Liver (tissue), 3 donors: ENCODE results near the gene ATOH7.

Experiments
- GABPA ChIP-seq, 2 donors: IDR thresholded peaks in 1 of 2; conservative IDR thresholded peaks in 1 of 2; 2 replicates each; pipeline ENCODE4 v1.6.1; 2016; ENCODE audit warnings: antibody characterized with exemption in 2 of 2, mild to moderate bottlenecking in 1 of 2, moderate library complexity in 1 of 2
- TAF1 ChIP-seq: conservative IDR thresholded peaks from 2 replicates; pipeline ENCODE4 v1.6.1; 2016; ENCODE audit warnings: antibody characterized with exemption, mild to moderate bottlenecking
- TF ChIP-seq, protein P1 (sequence below): fragments of 150-350 bp; IDR thresholded peaks from 2 replicates; pipeline ENCODE4 v1.5.1; 2017; ENCODE audit warnings: improper control_type of control experiment, low read depth, low read length; ENCODE audit not compliant: missing input control
- donor health status: healthy.
- donor health status: healthy.

DNA sequence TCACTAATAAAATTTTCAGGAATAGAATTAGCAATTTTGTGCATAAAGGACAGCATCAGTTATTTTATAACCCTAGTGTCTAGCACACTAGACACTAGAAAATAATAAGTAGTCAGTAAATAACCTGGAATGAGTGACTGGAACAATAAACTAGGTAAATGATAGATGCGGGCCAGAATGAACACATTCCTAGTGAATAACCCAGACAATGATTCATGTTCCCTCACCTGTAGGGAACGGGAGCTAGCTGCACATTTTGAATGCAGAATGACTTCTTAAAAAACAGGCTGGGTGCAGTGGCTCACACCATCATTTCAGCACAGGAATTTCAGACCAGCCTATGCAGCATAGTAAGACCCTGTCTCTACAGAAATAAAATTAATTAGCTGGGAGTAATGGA lies 3.2 kb upstream of the ATOH7 start:
- TF ChIP-seq, protein P1, sequence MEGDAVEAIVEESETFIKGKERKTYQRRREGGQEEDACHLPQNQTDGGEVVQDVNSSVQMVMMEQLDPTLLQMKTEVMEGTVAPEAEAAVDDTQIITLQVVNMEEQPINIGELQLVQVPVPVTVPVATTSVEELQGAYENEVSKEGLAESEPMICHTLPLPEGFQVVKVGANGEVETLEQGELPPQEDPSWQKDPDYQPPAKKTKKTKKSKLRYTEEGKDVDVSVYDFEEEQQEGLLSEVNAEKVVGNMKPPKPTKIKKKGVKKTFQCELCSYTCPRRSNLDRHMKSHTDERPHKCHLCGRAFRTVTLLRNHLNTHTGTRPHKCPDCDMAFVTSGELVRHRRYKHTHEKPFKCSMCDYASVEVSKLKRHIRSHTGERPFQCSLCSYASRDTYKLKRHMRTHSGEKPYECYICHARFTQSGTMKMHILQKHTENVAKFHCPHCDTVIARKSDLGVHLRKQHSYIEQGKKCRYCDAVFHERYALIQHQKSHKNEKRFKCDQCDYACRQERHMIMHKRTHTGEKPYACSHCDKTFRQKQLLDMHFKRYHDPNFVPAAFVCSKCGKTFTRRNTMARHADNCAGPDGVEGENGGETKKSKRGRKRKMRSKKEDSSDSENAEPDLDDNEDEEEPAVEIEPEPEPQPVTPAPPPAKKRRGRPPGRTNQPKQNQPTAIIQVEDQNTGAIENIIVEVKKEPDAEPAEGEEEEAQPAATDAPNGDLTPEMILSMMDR: no peak
- TF ChIP-seq TAF1: no peak
- TF ChIP-seq GABPA (IDR thresholded peaks at IDR 0.05 in 1 of 2, conservative IDR thresholded peaks at IDR 0.05 in 1 of 2): no peak
